ENCODE results near the gene AEBP1. TPM values are rescaled to one million over a fixed set of nuclear protein-coding genes. Genes with fewer than 3 reads are reported as not detected.

Gene AEBP1
- total and polyA plus RNA-seq, 9 donors: 137 to 563 (median 283) TPM

- WGBS, 3 donors: 22 to 45% (median 42%) methylated on average over 6 of the region's 6 CpGs
- TF ChIP-seq CTCF (IDR thresholded peaks at IDR 0.05) (no peak), EP300 (IDR thresholded peaks at IDR 0.05) (no peak), POLR2A (IDR thresholded peaks at IDR 0.05) (no peak)
- intact Hi-C loops (cut with DNase I): no loop called here
- DNase-seq: peak in 1 of 5 donors; percentile 4
- Histone ChIP-seq H3K4me1 (ENCODE audit: insufficient read depth) (peaks cover 15% of the 10 kb centered on the region), H3K27me3 (no peaks in the 10 kb centered on the region), H3K4me3 (no peak overlapping the region), H3K27ac (no peak overlapping the region), H3K36me3 (no peaks in the 10 kb centered on the region), H3K9me3 (no peaks in the 10 kb centered on the region)
These were observed 38.1 kb upstream of the AEBP1 start for GRCh38 chr7:44066111-44066460.

GRCh38 chr7:44066494-44067063 is 37.6 kb upstream of the AEBP1 start:
- peak in 2 of 5 donors; percentile 29 to 42 for DNase-seq
- no peaks in the 10 kb centered on the region for H3K36me3 ChIP-seq
- no peaks in the 10 kb centered on the region for H3K27me3 ChIP-seq
- 56 to 79% (median 68%) methylated on average over 7 of the region's 7 CpGs for WGBS, 3 donors
- intact Hi-C loops (cut with DNase I): no loop called here
- no peak overlapping the region for H3K27ac ChIP-seq
- TF ChIP-seq CTCF (IDR thresholded peaks at IDR 0.05) (no peak), POLR2A (IDR thresholded peaks at IDR 0.05) (no peak), EP300 (IDR thresholded peaks at IDR 0.05) (no peak)
- H3K9me3 ChIP-seq: no peaks in the 10 kb centered on the region
- peaks cover 15% of the 10 kb centered on the region for H3K4me1 ChIP-seq (ENCODE audit: insufficient read depth)
- H3K4me3 ChIP-seq: no peak overlapping the region

GRCh38 chr7:44067064-44067951 is 36.8 kb upstream of the AEBP1 start:
- Histone ChIP-seq H3K27me3 (no peaks in the 10 kb centered on the region), H3K9me3 (no peaks in the 10 kb centered on the region), H3K36me3 (no peaks in the 10 kb centered on the region), H3K27ac (no peak overlapping the region), H3K4me1 (ENCODE audit: insufficient read depth) (peaks cover 15% of the 10 kb centered on the region), H3K4me3 (no peak overlapping the region)
- WGBS, 3 donors: 66 to 79% (median 70%) methylated on average over 11 of the region's 11 CpGs
- intact Hi-C loops (cut with DNase I): no loop called here
- peak in 2 of 5 donors; percentile 18 to 30 for DNase-seq
- TF ChIP-seq CTCF (IDR thresholded peaks at IDR 0.05) (no peak), EP300 (IDR thresholded peaks at IDR 0.05) (no peak), POLR2A (IDR thresholded peaks at IDR 0.05) (no peak)

- no peak overlapping the region for H3K27ac ChIP-seq
- intact Hi-C loops (cut with DNase I): no loop called here
- TF ChIP-seq CTCF (IDR thresholded peaks at IDR 0.05) (no peak), POLR2A (IDR thresholded peaks at IDR 0.05) (no peak), EP300 (IDR thresholded peaks at IDR 0.05) (no peak)
- DNase-seq: peak in 2 of 5 donors; percentile 21 to 28
- no peaks in the 10 kb centered on the region for H3K9me3 ChIP-seq
- H3K4me3 ChIP-seq: no peak overlapping the region
- H3K27me3 ChIP-seq: no peaks in the 10 kb centered on the region
- peaks cover 12% of the 10 kb centered on the region for H3K4me1 ChIP-seq (ENCODE audit: insufficient read depth)
- no peaks in the 10 kb centered on the region for H3K36me3 ChIP-seq
- 62 to 63% (median 62%) methylated on average over 7 of the region's 7 CpGs for WGBS, 3 donors
These were observed 36.1 kb upstream of the AEBP1 start for GRCh38 chr7:44068054-44068453.
